Panc1 (cell line): ENCODE measurements around the gene FBLN2. TPM values are rescaled to one million over a fixed set of nuclear protein-coding genes. Genes with fewer than 3 reads are reported as not detected.

ENCODE experiments used
- ATAC-seq: fragments of 200-7000 bp; cut with Tn5 transposase; 2 replicates; pipeline ENCODE4 v1.9.1; 2020; ENCODE audit warnings: mild to moderate bottlenecking, moderate library complexity
- BruUV-seq: library from RNA; stranded (reverse); fragments of 400-500 nt; replicated peaks from 2 replicates; lab custom pipeline; 2021; lab: Mats Ljungman, UMichigan
- CTCF ChIA-PET: fragments of 300-600 bp; sonication (Branson Sonifier 250); formaldehyde crosslinking; loops from one replicate; lab custom pipeline; 2022; ENCODE audit warnings: antibody characterized with exemption; lab: Charles Lee
- POLR2A ChIA-PET: fragments of 300-600 bp; sonication (Branson Sonifier 250); formaldehyde crosslinking; loops from one replicate; lab custom pipeline; 2022; ENCODE audit warnings: antibody characterized with exemption; lab: Charles Lee
- DNase-seq: peaks from one replicate; pipeline ENCODE4 v3.0.0-alpha.2; 2010; ENCODE audit warnings: low read depth, low spot score
- H3K27ac ChIP-seq: 2 replicates; pipeline ENCODE4 v1.5.1; 2011; ENCODE audit warnings: mild to moderate bottlenecking, low read length, inconsistent platforms
- H3K27me3 ChIP-seq: fragments of 200-500 bp; sonication (Bioruptor generic); 2 replicates; pipeline ENCODE4 v1.6.0; 2014; ENCODE audit warnings: low read length, inconsistent platforms; ENCODE audit not compliant: control insufficient read depth, insufficient read depth
- H3K36me3 ChIP-seq: fragments of 200-500 bp; sonication (Bioruptor generic); 2 replicates; pipeline ENCODE4 v1.5.1; 2014; ENCODE audit warnings: inconsistent platforms, mild to moderate bottlenecking, low read length, moderate library complexity; ENCODE audit not compliant: control insufficient read depth, insufficient read depth
- H3K4me1 ChIP-seq: 2 replicates; pipeline ENCODE4 v1.5.1; 2011; ENCODE audit warnings: inconsistent platforms, mild to moderate bottlenecking, low read length, moderate library complexity; ENCODE audit not compliant: control insufficient read depth, insufficient read depth
- H3K4me3 ChIP-seq, 2 experiments: 2 replicates each; pipeline ENCODE4 v1.5.1; 2011 to 2012; ENCODE audit warnings: low read depth in 2 of 2, low read length in 2 of 2, mild to moderate bottlenecking in 2 of 2, inconsistent platforms in 1 of 2, moderate library complexity in 1 of 2
- H3K9me3 ChIP-seq: fragments of 200-500 bp; sonication (Bioruptor generic); 2 replicates; pipeline ENCODE4 v1.5.1; 2014; ENCODE audit warnings: low read depth, mild to moderate bottlenecking, inconsistent platforms, low read length, moderate library complexity; ENCODE audit not compliant: control insufficient read depth, insufficient read depth
- CTCF ChIP-seq: fragments of 450-650 bp; IDR thresholded peaks from 2 replicates; pipeline ENCODE4 v1.5.1; 2017; ENCODE audit warnings: mild to moderate bottlenecking
- POLR2AphosphoS5 ChIP-seq: IDR thresholded peaks from 2 replicates; pipeline ENCODE4 v1.6.1; 2012; ENCODE audit warnings: mild to moderate bottlenecking, low read depth, low read length, moderate library complexity
- REST ChIP-seq, 2 experiments: IDR thresholded peaks; 2 replicates each; pipeline ENCODE4 v1.6.1; 2011 to 2012; ENCODE audit warnings: low read depth in 2 of 2, control low read depth in 1 of 2, low read length in 1 of 2, mild to moderate bottlenecking in 1 of 2, moderate library complexity in 1 of 2; ENCODE audit not compliant: insufficient read depth in 1 of 2
- SIN3A ChIP-seq: IDR thresholded peaks from 2 replicates; pipeline ENCODE4 v1.6.1; 2012; ENCODE audit warnings: low read depth, mild to moderate bottlenecking, low read length, moderate library complexity, borderline replicate concordance; ENCODE audit not compliant: insufficient read depth
- TCF7L2 ChIP-seq: IDR thresholded peaks from 2 replicates; pipeline ENCODE4 v1.6.1; 2011; ENCODE audit warnings: mild to moderate bottlenecking, low read depth, low read length, inconsistent platforms
- in situ Hi-C: cut with HindIII; loops from 2 replicates; pipeline ENCODE4 v1.10.0; 2016; ENCODE audit warnings: low sequenced_read_pairs, low pct_unique_long_range_greater_than_20kb
- intact Hi-C: fragments of 100-400 bp; cut with micrococcal nuclease; formaldehyde crosslinking; loops from one replicate; pipeline ENCODE4 v1.10.0; 2022; ENCODE audit not compliant: unreplicated experiment
- total RNA-seq: library from RNA; stranded (reverse); gene quantifications from one replicate; pipeline ENCODE4 v1.2.1, GENCODE V29; 2021; ENCODE audit not compliant: unreplicated experiment

The FBLN2 gene
- total RNA-seq, 1 experiment from 2014 or later: 0.44 TPM

DNA sequence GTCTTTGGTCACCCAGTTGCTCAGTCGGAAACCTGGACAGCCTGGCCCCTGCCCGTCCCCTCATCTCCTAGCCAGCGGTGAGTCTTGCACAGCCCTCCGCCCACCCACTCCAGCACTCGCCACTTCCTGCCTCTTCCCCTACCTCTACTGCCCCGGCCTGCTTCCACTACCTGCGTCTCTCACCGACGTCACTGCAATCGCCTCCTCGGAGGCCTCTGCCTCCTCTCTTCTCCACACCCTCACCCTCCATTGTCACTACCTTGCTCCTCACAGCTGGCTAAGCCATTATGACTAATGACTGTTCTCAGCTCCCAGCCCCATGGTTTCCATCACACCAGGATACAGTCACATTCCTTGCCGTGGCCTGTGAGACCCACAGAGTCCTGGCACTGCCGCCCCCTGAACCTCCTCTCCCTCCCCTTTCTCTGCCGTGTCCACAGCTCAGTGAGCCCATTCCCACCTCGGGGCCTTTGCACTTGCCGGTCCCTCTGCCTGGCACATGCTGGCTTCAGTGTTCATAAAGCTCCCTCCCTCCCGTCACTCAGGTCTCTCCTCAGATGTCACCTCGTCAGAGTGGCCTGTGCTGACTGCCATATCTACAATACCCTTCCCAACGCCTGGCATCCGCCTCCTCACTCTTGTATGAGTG is 104.8 kb downstream of the FBLN2 start:
- TF ChIP-seq SIN3A: no peak
- no peak for TF ChIP-seq CTCF
- TF ChIP-seq POLR2AphosphoS5: no peak
- TF ChIP-seq REST (IDR thresholded peaks at IDR 0.05; ENCODE audit: insufficient read depth in 1 of 2, low read depth in 2 of 2, low read length in 1 of 2): no peak
- TF ChIP-seq TCF7L2: no peak
- Histone ChIP-seq H3K9me3 (no peaks in the 10 kb centered on the region), H3K4me3 (no peak overlapping the region), H3K27ac (no peak overlapping the region), H3K36me3 (no peaks in the 10 kb centered on the region), H3K4me1 (no peaks in the 10 kb centered on the region), H3K27me3 (no peaks in the 10 kb centered on the region)
- no peak for DNase-seq
- BruUV-seq: no TSS peak
- in situ Hi-C loops: no loop called here
- ChIA-PET POLR2A (no interaction called here), CTCF (interaction anchor here (0.6 to 2.6 kb wide), 3 partner anchors 17 to 232 kb away, joined by 3 to 23 read pairs (median 3); no protein-coding TSS in a partner anchor)
- intact Hi-C loops: no loop called here
- ATAC-seq: no peak

- no peaks in the 10 kb centered on the region for H3K9me3 ChIP-seq
- no peaks in the 10 kb centered on the region for H3K4me1 ChIP-seq
- ATAC-seq (no peak), DNase-seq (no peak)
- no peaks in the 10 kb centered on the region for H3K36me3 ChIP-seq
- ChIA-PET CTCF (interaction anchor here (0.6 to 2.6 kb wide), 4 partner anchors 140 to 785 kb away, joined by 3 to 23 read pairs (median 5); no protein-coding TSS in a partner anchor), POLR2A (no interaction called here)
- BruUV-seq: no TSS peak
- intact Hi-C loops: no loop called here
- in situ Hi-C loops: no loop called here
- no peaks in the 10 kb centered on the region for H3K27me3 ChIP-seq
- TF ChIP-seq CTCF (no peak), SIN3A (no peak), TCF7L2 (no peak), POLR2AphosphoS5 (no peak), REST (IDR thresholded peaks at IDR 0.05; ENCODE audit: insufficient read depth in 1 of 2, low read depth in 2 of 2, low read length in 1 of 2) (no peak)
- no peak overlapping the region for H3K27ac ChIP-seq
- H3K4me3 ChIP-seq: no peak overlapping the region
These were observed 105.6 kb downstream of the FBLN2 start for GRCh38 chr3:13654330-13655060.
